Kidney epithelial cell (primary cell): ENCODE data around the gene NINJ1. TPM values are rescaled to one million over a fixed set of nuclear protein-coding genes. Genes with fewer than 3 reads are reported as not detected.

ENCODE experiments used
- DNase-seq: peaks from one replicate; pipeline ENCODE4 v3.0.0-alpha.2; 2010; ENCODE audit warnings: low read depth
- H3K27me3 ChIP-seq: 2 replicates; pipeline ENCODE4 v1.6.0; 2011; ENCODE audit warnings: low read length; ENCODE audit not compliant: control insufficient read depth, insufficient read depth
- H3K36me3 ChIP-seq: 2 replicates; pipeline ENCODE4 v1.5.1; 2011; ENCODE audit warnings: low read length; ENCODE audit not compliant: control insufficient read depth, insufficient read depth
- H3K4me3 ChIP-seq: 2 replicates; pipeline ENCODE4 v1.5.1; 2011; ENCODE audit warnings: low read depth, mild to moderate bottlenecking, control low read depth, low read length
- CTCF ChIP-seq: IDR thresholded peaks from 2 replicates; pipeline ENCODE4 v1.5.1; 2011; ENCODE audit warnings: mild to moderate bottlenecking, moderate library complexity, low read length, control low read depth, inconsistent platforms; ENCODE audit not compliant: insufficient read depth, poor library complexity, severe bottlenecking
- total RNA-seq: library from RNA; depleted of rRNA; stranded (reverse); fragments of >200 nt; gene quantifications from 2 replicates; pipeline ENCODE4 v1.2.3, GENCODE V29; 2015

The NINJ1 gene
- total RNA-seq, 1 donor from 2014 or later, result 66.4 TPM

- Histone ChIP-seq H3K36me3 (no peaks in the 10 kb centered on the region), H3K27me3 (no peaks in the 10 kb centered on the region), H3K4me3 (no peak overlapping the region)
- TF ChIP-seq CTCF, result no peak
- DNase-seq, result no peak
Observed at GRCh38 chr9:93155716-93156474, 21.8 kb upstream of the NINJ1 start.

GRCh38 chr9:93154293-93154903, 20.3 kb upstream of the NINJ1 start:
- H3K27me3 ChIP-seq, result no peaks in the 10 kb centered on the region
- no peaks in the 10 kb centered on the region for H3K36me3 ChIP-seq
- TF ChIP-seq CTCF, result peak; percentile 69
- no peak for DNase-seq
- H3K4me3 ChIP-seq, result no peak overlapping the region

GRCh38 chr9:93151097-93151784, 17.2 kb upstream of the NINJ1 start:
- H3K36me3 ChIP-seq, result no peaks in the 10 kb centered on the region
- TF ChIP-seq CTCF, result no peak

GRCh38 chr9:93149361-93149760, 15.3 kb upstream of the NINJ1 start:
- no peak for DNase-seq
- Histone ChIP-seq H3K27me3 (no peaks in the 10 kb centered on the region), H3K36me3 (no peaks in the 10 kb centered on the region), H3K4me3 (no peak overlapping the region)
- no peak for TF ChIP-seq CTCF

More at GRCh38 chr9:93151097-93151784, 17.2 kb upstream of the NINJ1 start:
- DNase-seq, result no peak
- Histone ChIP-seq H3K4me3 (no peak overlapping the region), H3K27me3 (no peaks in the 10 kb centered on the region)

GRCh38 chr9:93148721-93149120, 14.7 kb upstream of the NINJ1 start:
- no peak for TF ChIP-seq CTCF
- Histone ChIP-seq H3K36me3 (no peaks in the 10 kb centered on the region), H3K27me3 (no peaks in the 10 kb centered on the region), H3K4me3 (no peak overlapping the region)
- no peak for DNase-seq
